IMR-90 (cell line): Measurements from ENCODE around the gene PFN2. TPM values are rescaled to one million over a fixed set of nuclear protein-coding genes. Genes with fewer than 3 reads are reported as not detected.

ENCODE experiments used
- ATAC-seq: fragments of 200-7000 bp; cut with Tn5 transposase; 2 replicates; pipeline ENCODE4 v1.9.1; 2020; ENCODE audit warnings: low read depth, mild to moderate bottlenecking, moderate library complexity
- BruUV-seq: library from RNA; stranded (reverse); fragments of 400-500 nt; replicated peaks from 2 replicates; lab custom pipeline; 2021; lab: Mats Ljungman, UMichigan
- CTCF ChIA-PET: fragments of 300-600 bp; formaldehyde crosslinking; extraction: SDS; loops from one replicate; lab custom pipeline; 2021; ENCODE audit warnings: antibody characterized with exemption; lab: Yijun Ruan, JAX
- POLR2A ChIA-PET: fragments of 300-600 bp; sonication (Branson Sonifier 250); formaldehyde crosslinking; loops from one replicate; lab custom pipeline; 2022; ENCODE audit warnings: antibody characterized with exemption; ENCODE audit not compliant: unreplicated experiment; lab: Charles Lee
- DNase-seq: peaks from one replicate; pipeline ENCODE4 v3.0.0; 2013
- H2AFZ ChIP-seq: replicated peaks from 2 replicates; pipeline ENCODE3; 2013; ENCODE audit warnings: low read length, mild to moderate bottlenecking; ENCODE audit not compliant: poor library complexity
- H2AK5ac ChIP-seq: 2 replicates; pipeline ENCODE4 v1.6.1; 2013; ENCODE audit warnings: low read depth, low read length, inconsistent platforms
- H2AK9ac ChIP-seq: replicated peaks from 2 replicates; pipeline ENCODE3; 2013; ENCODE audit warnings: mild to moderate bottlenecking, low read depth, low read length, moderate library complexity; ENCODE audit not compliant: poor library complexity
- H2BK120ac ChIP-seq: 2 replicates; pipeline ENCODE4 v1.6.1; 2013; ENCODE audit warnings: low read depth, low read length, inconsistent platforms
- H2BK15ac ChIP-seq: 3 replicates; pipeline ENCODE4 v1.6.1; 2013; ENCODE audit warnings: low read depth, low read length, inconsistent platforms
- H2BK20ac ChIP-seq: 2 replicates; pipeline ENCODE4 v1.6.1; 2013; ENCODE audit warnings: low read depth, mild to moderate bottlenecking, inconsistent platforms, low read length, moderate library complexity
- H2BK5ac ChIP-seq: 2 replicates; pipeline ENCODE4 v1.6.1; 2013; ENCODE audit warnings: mild to moderate bottlenecking, low read depth, low read length, inconsistent platforms; ENCODE audit not compliant: poor library complexity, severe bottlenecking
- H3K14ac ChIP-seq: replicated peaks from 2 replicates; pipeline ENCODE4 v1.6.1; 2013; ENCODE audit warnings: low read depth, low read length, inconsistent platforms
- H3K18ac ChIP-seq: 2 replicates; pipeline ENCODE4 v1.6.1; 2013; ENCODE audit warnings: low read depth, low read length, control low read depth
- H3K23ac ChIP-seq: 2 replicates; pipeline ENCODE4 v1.6.1; 2013; ENCODE audit warnings: low read depth, low read length, inconsistent platforms
- H3K27ac ChIP-seq: 2 replicates; pipeline ENCODE4 v1.5.1; 2013; ENCODE audit warnings: mild to moderate bottlenecking, control low read depth, low read length; ENCODE audit not compliant: insufficient read depth
- H3K27me3 ChIP-seq: 2 replicates; pipeline ENCODE4 v1.6.1; 2013; ENCODE audit warnings: low read length; ENCODE audit not compliant: control insufficient read depth, insufficient read depth
- H3K36me3 ChIP-seq: 2 replicates; pipeline ENCODE4 v1.6.1; 2013; ENCODE audit warnings: low read length, mixed read lengths; ENCODE audit not compliant: control insufficient read depth, insufficient read depth
- H3K4ac ChIP-seq: 2 replicates; pipeline ENCODE4 v1.6.1; 2013; ENCODE audit warnings: low read depth, low read length, inconsistent platforms
- H3K4me1 ChIP-seq: 2 replicates; pipeline ENCODE4 v1.6.1; 2013; ENCODE audit warnings: low read length, mixed read lengths; ENCODE audit not compliant: control insufficient read depth, insufficient read depth
- H3K4me2 ChIP-seq: 2 replicates; pipeline ENCODE4 v1.6.1; 2013; ENCODE audit warnings: low read depth, mild to moderate bottlenecking, control low read depth, low read length, moderate library complexity
- H3K4me3 ChIP-seq: 2 replicates; pipeline ENCODE4 v1.5.1; 2013; ENCODE audit warnings: low read depth, mild to moderate bottlenecking, control low read depth, low read length, moderate library complexity; ENCODE audit not compliant: insufficient read depth
- H3K56ac ChIP-seq: 2 replicates; pipeline ENCODE4 v1.6.1; 2013; ENCODE audit warnings: low read length, inconsistent platforms; ENCODE audit not compliant: insufficient read depth; ENCODE audit errors: extremely low read depth
- H3K79me1 ChIP-seq, 2 experiments: 2 replicates each; pipeline ENCODE4 v1.6.1; 2013; ENCODE audit warnings: low read length in 2 of 2, inconsistent platforms in 1 of 2, low read depth in 1 of 2
- H3K9ac ChIP-seq: 2 replicates; pipeline ENCODE4 v1.6.1; 2013; ENCODE audit warnings: low read depth, low read length, control low read depth
- H3K9me1 ChIP-seq: 2 replicates; pipeline ENCODE4 v1.6.1; 2013; ENCODE audit warnings: low read length, inconsistent platforms; ENCODE audit not compliant: insufficient read depth
- H3K9me3 ChIP-seq: 2 replicates; pipeline ENCODE4 v1.6.1; 2013; ENCODE audit warnings: low read length; ENCODE audit not compliant: control insufficient read depth, insufficient read depth
- H4K20me1 ChIP-seq: 2 replicates; pipeline ENCODE4 v1.6.1; 2013; ENCODE audit warnings: low read length, inconsistent platforms; ENCODE audit not compliant: insufficient read depth
- H4K5ac ChIP-seq: 2 replicates; pipeline ENCODE4 v1.6.1; 2013; ENCODE audit warnings: mild to moderate bottlenecking, low read depth, low read length, control low read depth
- H4K8ac ChIP-seq, 2 experiments: 2 replicates each; pipeline ENCODE4 v1.6.1; 2013; ENCODE audit warnings: low read depth in 2 of 2, low read length in 2 of 2, control low read depth in 1 of 2, inconsistent platforms in 1 of 2
- H4K91ac ChIP-seq: 2 replicates; pipeline ENCODE4 v1.6.1; 2013; ENCODE audit warnings: low read depth, low read length, inconsistent platforms; ENCODE audit not compliant: insufficient read depth
- BHLHE40 ChIP-seq: fragments of 150-350 bp; IDR thresholded peaks from 2 replicates; pipeline ENCODE4 v1.6.1; 2016; ENCODE audit warnings: mild to moderate bottlenecking, low read depth, low read length
- CHD1 ChIP-seq: IDR thresholded peaks from 2 replicates; pipeline ENCODE4 v1.6.1; 2012; ENCODE audit warnings: low read depth, low read length, improper control_type of control experiment
- FOS ChIP-seq: fragments of 150-350 bp; IDR thresholded peaks from 2 replicates; pipeline ENCODE4 v1.6.1; 2016; ENCODE audit warnings: low read depth, low read length
- MAFK ChIP-seq: IDR thresholded peaks from 2 replicates; pipeline ENCODE4 v1.6.1; 2012; ENCODE audit warnings: low read depth, low read length, improper control_type of control experiment
- NFE2L2 ChIP-seq: fragments of 150-350 bp; IDR thresholded peaks from 2 replicates; pipeline ENCODE4 v1.6.1; 2016; ENCODE audit warnings: low read depth, mild to moderate bottlenecking, low read length
- POLR2A ChIP-seq: IDR thresholded peaks from 2 replicates; pipeline ENCODE4 v1.6.1; 2012; ENCODE audit warnings: mild to moderate bottlenecking, low read depth, low read length
- RAD21 ChIP-seq: IDR thresholded peaks from 2 replicates; pipeline ENCODE4 v1.6.1; 2012; ENCODE audit warnings: low read length, improper control_type of control experiment
- RCOR1 ChIP-seq: IDR thresholded peaks from 2 replicates; pipeline ENCODE4 v1.6.1; 2012; ENCODE audit warnings: mild to moderate bottlenecking, low read length, improper control_type of control experiment; ENCODE audit not compliant: insufficient replicate concordance
- RFX5 ChIP-seq: IDR thresholded peaks from 2 replicates; pipeline ENCODE4 v1.8.0; 2012; ENCODE audit warnings: low read depth, mild to moderate bottlenecking, low read length, moderate library complexity
- SMC3 ChIP-seq: fragments of 150-350 bp; IDR thresholded peaks from 2 replicates; pipeline ENCODE4 v1.6.1; 2016; ENCODE audit warnings: low read depth, mild to moderate bottlenecking, antibody characterized with exemption, low read length, moderate library complexity
- WGBS, 2 experiments: methylation state at CpG; one replicate each; pipeline versions ENCODE4 v1.1.5 to v1.1.7; 2013; ENCODE audit warnings: missing lambda C conversion rate in 2 of 2; ENCODE audit not compliant: insufficient read length in 1 of 2; ENCODE audit errors: extremely low coverage in 2 of 2; 5-methylcytosine and 5-hydroxymethylcytosine counted together
- dilution Hi-C: fragments of 300-500 bp; cut with HindIII; formaldehyde crosslinking; loops from one replicate; pipeline ENCODE4 v1.14.3; 2018; ENCODE audit warnings: low sequenced_read_pairs; ENCODE audit not compliant: unreplicated experiment
- in situ Hi-C: fragments of 300-500 bp; cut with MboI; formaldehyde crosslinking; loops from 3 replicates; pipeline ENCODE4 v1.14.3; 2019; ENCODE audit warnings: low sequenced_read_pairs, inconsistent platforms, mixed read lengths
- intact Hi-C: fragments of 100-400 bp; cut with micrococcal nuclease; formaldehyde crosslinking; loops from 2 replicates; pipeline ENCODE4 v1.10.0; 2022
- polyA plus RNA-seq, 3 experiments: library from polyadenylated mRNA; depleted of rRNA; stranded (reverse); fragments of >200 nt; gene quantifications; 2 replicates each; pipeline ENCODE4 v1.2.3, GENCODE V29; 2012; ENCODE audit warnings: low replicate concordance in 1 of 3
- total RNA-seq: library from RNA; depleted of rRNA; stranded (reverse); fragments of >200 nt; gene quantifications from 2 replicates; pipeline ENCODE4 v1.2.3, GENCODE V29; 2012

Gene PFN2
- total and polyA plus RNA-seq, 2 of the 4 experiments (the other 2 are of a cell fraction) = 256 to 444 TPM

- in situ Hi-C loops = no loop called here
- no peak overlapping the region for H2BK15ac ChIP-seq
- no peak overlapping the region for H2BK5ac ChIP-seq
- no peaks in the 10 kb centered on the region for H3K79me1 ChIP-seq
- H4K91ac ChIP-seq = no peak overlapping the region
- H3K14ac ChIP-seq = no peak overlapping the region
- no peak overlapping the region for H2BK20ac ChIP-seq
- no peak overlapping the region for H3K56ac ChIP-seq
- H3K4me1 ChIP-seq = no peaks in the 10 kb centered on the region
- H3K9me1 ChIP-seq = no peaks in the 10 kb centered on the region
- H2AK9ac ChIP-seq = no peak overlapping the region
- no TSS peak for BruUV-seq
- H3K9ac ChIP-seq = no peak overlapping the region
- TF ChIP-seq SMC3 (no peak), RAD21 (no peak), MAFK (no peak), NFE2L2 (no peak), RFX5 (no peak), BHLHE40 (no peak), RCOR1 (no peak), CHD1 (no peak), POLR2A (no peak), FOS (no peak)
- intact Hi-C loops = no loop called here
- no peak overlapping the region for H3K23ac ChIP-seq
- ChIA-PET CTCF (no interaction called here), POLR2A (no interaction called here)
- no peaks in the 10 kb centered on the region for H3K9me3 ChIP-seq
- no peaks in the 10 kb centered on the region for H3K27me3 ChIP-seq
- H4K8ac ChIP-seq = no peak overlapping the region
- dilution Hi-C loops = no loop called here
- H2AK5ac ChIP-seq = no peak overlapping the region
- H3K36me3 ChIP-seq = no peaks in the 10 kb centered on the region
- H4K5ac ChIP-seq = no peak overlapping the region
- DNase-seq = no peak
- no peak overlapping the region for H3K4ac ChIP-seq
- H3K4me3 ChIP-seq = no peak overlapping the region
- no peaks in the 10 kb centered on the region for H4K20me1 ChIP-seq
- no peak overlapping the region for H2BK120ac ChIP-seq
- WGBS, 2 experiments = no CpG with 5 or more reads among the region's 3 CpGs
- H3K4me2 ChIP-seq = no peak overlapping the region
- no peak overlapping the region for H3K27ac ChIP-seq
- no peak overlapping the region for H3K18ac ChIP-seq
- no peak for ATAC-seq
- no peak overlapping the region for H2AFZ ChIP-seq
Observed at GRCh38 chr3:149920119-149920518, 50.6 kb downstream of the PFN2 start.
